SU-DHL-6 (cell line): ENCODE results near the gene MICAL3.

ENCODE experiments used
- H2AFZ ChIP-seq: fragments of 200-600 bp; sonication (generic); 2 replicates; pipeline ENCODE4 v1.6.1; 2014; ENCODE audit warnings: low read depth, mild to moderate bottlenecking, moderate library complexity, mixed read lengths, antibody characterized with exemption, low read length; ENCODE audit not compliant: severe bottlenecking
- H3F3A ChIP-seq: fragments of 200-600 bp; shearing (Covaris generic); 2 replicates; pipeline ENCODE4 v1.6.0; 2016; ENCODE audit warnings: antibody characterized with exemption, mild to moderate bottlenecking; ENCODE audit not compliant: insufficient read depth
- H3K27ac ChIP-seq: fragments of 200-600 bp; sonication (generic); 2 replicates; pipeline ENCODE4 v1.5.1; 2016; ENCODE audit warnings: low read depth, mild to moderate bottlenecking, low read length, moderate library complexity, mixed read lengths
- H3K27me3 ChIP-seq: fragments of 200-600 bp; sonication (generic), shearing (Covaris generic); 2 replicates; pipeline ENCODE4 v1.6.0; 2014; ENCODE audit warnings: mild to moderate bottlenecking, low read length
- H3K36me3 ChIP-seq: fragments of 200-600 bp; sonication (generic); 2 replicates; pipeline ENCODE4 v1.6.1; 2014; ENCODE audit warnings: mild to moderate bottlenecking, low read length, mixed read lengths
- H3K4me2 ChIP-seq: fragments of 300-600, 200-600 bp; shearing (Covaris generic), sonication (generic); 2 replicates; pipeline ENCODE4 v1.6.0; 2014; ENCODE audit warnings: low read length, low read depth, mild to moderate bottlenecking; ENCODE audit not compliant: poor library complexity, severe bottlenecking
- H3K4me3 ChIP-seq: fragments of 200-600 bp; sonication (generic); 2 replicates; pipeline ENCODE4 v1.5.1; 2014; ENCODE audit warnings: antibody characterized with exemption, low read length, mild to moderate bottlenecking, mixed read lengths; ENCODE audit not compliant: insufficient read depth, poor library complexity, severe bottlenecking
- H3K79me2 ChIP-seq: fragments of 200-600 bp; sonication (generic); 2 replicates; pipeline ENCODE4 v1.6.1; 2014; ENCODE audit warnings: mild to moderate bottlenecking, low read length, moderate library complexity; ENCODE audit not compliant: insufficient read depth
- H3K9ac ChIP-seq: fragments of 200-600 bp; sonication (generic); 2 replicates; pipeline ENCODE4 v1.7.0; 2014; ENCODE audit warnings: mild to moderate bottlenecking, low read length
- H3K9me2 ChIP-seq: fragments of 200-600 bp; sonication (generic); replicated peaks from 2 replicates; pipeline ENCODE4 v1.6.1; 2014; ENCODE audit warnings: low read length; ENCODE audit not compliant: insufficient read depth
- H3K9me3 ChIP-seq: fragments of 200-600 bp; sonication (generic); 2 replicates; pipeline ENCODE4 v1.6.1; 2014; ENCODE audit warnings: low read length, mixed read lengths; ENCODE audit not compliant: insufficient read depth
- H4K20me1 ChIP-seq: fragments of 200-600 bp; sonication (generic); 2 replicates; pipeline ENCODE4 v1.6.1; 2014; ENCODE audit warnings: low read depth, mild to moderate bottlenecking, antibody characterized with exemption, low read length, moderate library complexity, mixed read lengths
- EZH2phosphoT487 ChIP-seq: fragments of 200-600 bp; sonication (generic), shearing (Covaris generic); conservative IDR thresholded peaks from 2 replicates; pipeline ENCODE4 v1.6.1; 2018; ENCODE audit warnings: mild to moderate bottlenecking, antibody characterized with exemption, low read length, moderate library complexity, mixed read lengths
- TF ChIP-seq, protein P1 (sequence below): fragments of 200-600 bp; sonication (generic); IDR thresholded peaks from one replicate; pipeline ENCODE4 v1.5.1; 2017; ENCODE audit warnings: antibody characterized with exemption, mild to moderate bottlenecking, low read length, moderate library complexity; ENCODE audit not compliant: insufficient read depth, poor library complexity, severe bottlenecking

Gene MICAL3

GRCh38 chr22:17917490-17917983 lies 106.8 kb downstream of the MICAL3 start:
- Histone ChIP-seq H3K9me3 (no peaks in the 10 kb centered on the region), H3F3A (no peaks in the 10 kb centered on the region), H2AFZ (no peak overlapping the region), H3K9me2 (no peaks in the 10 kb centered on the region), H3K27me3 (no peaks in the 10 kb centered on the region), H3K4me2 (no peak overlapping the region), H4K20me1 (no peaks in the 10 kb centered on the region), H3K36me3 (no peaks in the 10 kb centered on the region), H3K9ac (no peak overlapping the region), H3K27ac (no peak overlapping the region), H3K4me3 (no peak overlapping the region), H3K79me2 (peaks cover 95% of the 10 kb centered on the region)
- TF ChIP-seq, protein P1, sequence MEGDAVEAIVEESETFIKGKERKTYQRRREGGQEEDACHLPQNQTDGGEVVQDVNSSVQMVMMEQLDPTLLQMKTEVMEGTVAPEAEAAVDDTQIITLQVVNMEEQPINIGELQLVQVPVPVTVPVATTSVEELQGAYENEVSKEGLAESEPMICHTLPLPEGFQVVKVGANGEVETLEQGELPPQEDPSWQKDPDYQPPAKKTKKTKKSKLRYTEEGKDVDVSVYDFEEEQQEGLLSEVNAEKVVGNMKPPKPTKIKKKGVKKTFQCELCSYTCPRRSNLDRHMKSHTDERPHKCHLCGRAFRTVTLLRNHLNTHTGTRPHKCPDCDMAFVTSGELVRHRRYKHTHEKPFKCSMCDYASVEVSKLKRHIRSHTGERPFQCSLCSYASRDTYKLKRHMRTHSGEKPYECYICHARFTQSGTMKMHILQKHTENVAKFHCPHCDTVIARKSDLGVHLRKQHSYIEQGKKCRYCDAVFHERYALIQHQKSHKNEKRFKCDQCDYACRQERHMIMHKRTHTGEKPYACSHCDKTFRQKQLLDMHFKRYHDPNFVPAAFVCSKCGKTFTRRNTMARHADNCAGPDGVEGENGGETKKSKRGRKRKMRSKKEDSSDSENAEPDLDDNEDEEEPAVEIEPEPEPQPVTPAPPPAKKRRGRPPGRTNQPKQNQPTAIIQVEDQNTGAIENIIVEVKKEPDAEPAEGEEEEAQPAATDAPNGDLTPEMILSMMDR, result no peak
- no peak for TF ChIP-seq EZH2phosphoT487

GRCh38 chr22:17916226-17916889 lies 108.0 kb downstream of the MICAL3 start:
- no peaks in the 10 kb centered on the region for H3F3A ChIP-seq
- H3K27me3 ChIP-seq, result no peaks in the 10 kb centered on the region
- H3K4me2 ChIP-seq, result no peak overlapping the region
- peaks cover 99% of the 10 kb centered on the region for H3K79me2 ChIP-seq
- no peak for TF ChIP-seq EZH2phosphoT487
- TF ChIP-seq, protein P1, result no peak
- no peaks in the 10 kb centered on the region for H4K20me1 ChIP-seq
- H3K27ac ChIP-seq, result no peak overlapping the region
- no peak overlapping the region for H2AFZ ChIP-seq
- no peak overlapping the region for H3K9ac ChIP-seq
- H3K9me3 ChIP-seq, result no peaks in the 10 kb centered on the region
- no peaks in the 10 kb centered on the region for H3K9me2 ChIP-seq
- no peak overlapping the region for H3K4me3 ChIP-seq
- no peaks in the 10 kb centered on the region for H3K36me3 ChIP-seq

DNA sequence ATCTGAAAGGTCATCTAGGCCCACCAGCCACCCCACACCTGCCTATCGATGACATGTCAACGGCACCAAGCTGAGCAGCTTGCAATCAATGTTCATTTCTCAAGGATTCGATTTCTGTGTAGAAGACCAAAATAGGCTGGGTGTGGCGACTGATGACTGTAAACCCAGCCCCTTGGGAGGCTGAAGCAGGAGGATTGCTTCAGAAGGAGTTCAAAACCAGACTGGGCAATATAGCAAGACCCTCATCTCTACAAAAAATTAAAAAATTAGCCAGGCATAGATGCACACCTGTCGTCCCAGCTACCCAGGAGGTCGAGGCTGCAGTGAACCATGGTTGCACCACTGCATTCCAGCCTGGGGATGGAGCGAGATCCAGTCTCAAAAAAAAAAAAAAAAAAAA lies 108.7 kb downstream of the MICAL3 start:
- no peak overlapping the region for H3K4me2 ChIP-seq
- no peaks in the 10 kb centered on the region for H3K27me3 ChIP-seq
- H3K79me2 ChIP-seq, result peaks cover 99% of the 10 kb centered on the region
- no peak overlapping the region for H3K27ac ChIP-seq
- no peaks in the 10 kb centered on the region for H3K9me2 ChIP-seq
- H4K20me1 ChIP-seq, result no peaks in the 10 kb centered on the region
- H3K4me3 ChIP-seq, result no peak overlapping the region
- no peaks in the 10 kb centered on the region for H3K9me3 ChIP-seq
- TF ChIP-seq, protein P1, result no peak
- TF ChIP-seq EZH2phosphoT487, result no peak
- H3K36me3 ChIP-seq, result no peaks in the 10 kb centered on the region
- H2AFZ ChIP-seq, result no peak overlapping the region
- no peaks in the 10 kb centered on the region for H3F3A ChIP-seq
- H3K9ac ChIP-seq, result no peak overlapping the region
